SK-N-MC (cell line): Measurements from ENCODE around the gene NIPAL3.

Experiments
- EZH2 ChIP-seq: fragments of 200-600 bp; sonication (generic); IDR thresholded peaks from one replicate; pipeline ENCODE4 v1.6.1; 2017; ENCODE audit warnings: antibody characterized with exemption
- FOXP2 ChIP-seq: optimal IDR thresholded peaks from 2 replicates; pipeline ENCODE3; 2011; ENCODE audit warnings: mild to moderate bottlenecking, moderate library complexity; ENCODE audit not compliant: insufficient read depth; ENCODE audit errors: extremely low read length, control extremely low read depth
- POLR2AphosphoS5 ChIP-seq: IDR thresholded peaks from 2 replicates; pipeline ENCODE4 v1.6.1; 2012; ENCODE audit warnings: mild to moderate bottlenecking, low read depth, low read length, borderline replicate concordance

DNA sequence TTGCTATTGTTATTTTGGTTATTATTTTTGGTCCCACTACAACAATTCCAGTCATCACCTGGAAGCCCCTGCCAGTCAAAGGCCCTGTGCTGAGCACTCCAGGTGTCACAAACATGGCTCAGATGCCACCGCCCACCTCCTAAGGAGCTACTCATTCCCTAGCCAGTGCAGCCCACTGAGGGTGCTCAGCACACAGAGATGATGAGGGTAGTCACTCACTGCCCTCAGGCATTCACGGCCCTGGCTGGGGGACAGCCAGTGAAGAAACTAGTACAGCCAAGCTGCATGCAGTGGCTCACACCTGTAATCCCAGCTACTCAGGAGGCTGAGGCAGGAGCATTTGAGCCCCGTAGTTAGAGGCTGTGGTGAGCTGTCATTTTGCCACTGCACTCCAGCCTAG lies 42.3 kb downstream of the NIPAL3 start:
- TF ChIP-seq EZH2 = no peak
- no peak for TF ChIP-seq POLR2AphosphoS5
- no peak for TF ChIP-seq FOXP2
